GM12878 (cell line): ENCODE results near the gene CDYL. TPM values are rescaled to one million over a fixed set of nuclear protein-coding genes. Genes with fewer than 3 reads are reported as not detected.

Experiments
- ATAC-seq: fragments of 200-7000 bp; cut with Tn5 transposase; 3 replicates; pipeline ENCODE4 v1.9.1; 2020; ENCODE audit warnings: mild to moderate bottlenecking, moderate library complexity
- BruUV-seq: library from RNA; stranded (reverse); fragments of 400-500 nt; replicated peaks from 2 replicates; lab custom pipeline; 2021; lab: Mats Ljungman, UMichigan
- CTCF ChIA-PET: fragments of 300-600 bp; sonication (Branson Sonifier 250); formaldehyde crosslinking; extraction: SDS; loops from one replicate; lab custom pipeline; 2021; ENCODE audit warnings: inconsistent platforms; lab: Yijun Ruan, JAX
- POLR2A ChIA-PET: fragments of 350-600 bp; formaldehyde crosslinking; extraction: SDS; loops from one replicate; lab custom pipeline; 2021; ENCODE audit warnings: inconsistent platforms; lab: Charles Lee
- RAD21 ChIA-PET: fragments of 300-600 bp; sonication (Branson Sonifier 250); formaldehyde crosslinking; loops from one replicate; lab custom pipeline; 2023; ENCODE audit warnings: antibody characterized with exemption; ENCODE audit not compliant: unreplicated experiment; lab: Charles Lee
- SMC1A ChIA-PET: fragments of 300-600 bp; sonication (Branson Sonifier 250); formaldehyde crosslinking; loops from one replicate; lab custom pipeline; 2023; ENCODE audit not compliant: unreplicated experiment, uncharacterized antibody; lab: Charles Lee
- DNase-seq: peaks from one replicate; pipeline ENCODE4 v3.0.0-alpha.2; 2011; ENCODE audit warnings: low read depth, low spot score
- FAIRE-seq: peaks from 3 replicates; lab custom pipeline; 2011; peaks lifted over from hg19 to GRCh38; lab: Jason Lieb, UNC
- H2AFZ ChIP-seq: 2 replicates; pipeline ENCODE4 v1.6.0; 2011; ENCODE audit warnings: low read depth, low read length, control low read depth; ENCODE audit not compliant: control insufficient read depth
- H3K27ac ChIP-seq: 2 replicates; pipeline ENCODE4 v1.5.1; 2011; ENCODE audit warnings: control low read depth; ENCODE audit not compliant: control insufficient read depth, insufficient read depth
- H3K27me3 ChIP-seq, 2 experiments: replicated peaks in 1 of 2; 2 replicates each; pipeline versions ENCODE4 v1.6.0 to v1.6.1; 2011; ENCODE audit warnings: low read length in 1 of 2; ENCODE audit not compliant: control insufficient read depth in 2 of 2, insufficient read depth in 2 of 2
- H3K36me3 ChIP-seq, 2 experiments: 2 replicates each; pipeline ENCODE4 v1.5.1; 2011; ENCODE audit warnings: low read length in 1 of 2; ENCODE audit not compliant: control insufficient read depth in 2 of 2, insufficient read depth in 2 of 2
- H3K4me1 ChIP-seq: 2 replicates; pipeline ENCODE4 v1.6.1; 2011; ENCODE audit warnings: mild to moderate bottlenecking, low read length, moderate library complexity, mixed read lengths; ENCODE audit not compliant: control insufficient read depth, insufficient read depth
- H3K4me2 ChIP-seq: 2 replicates; pipeline ENCODE4 v1.6.0; 2011; ENCODE audit warnings: control low read depth; ENCODE audit not compliant: control insufficient read depth, insufficient read depth
- H3K4me3 ChIP-seq: fragments of 200-600 bp; sonication (generic); 2 replicates; pipeline ENCODE4 v1.5.1; 2016
- H3K79me2 ChIP-seq: 2 replicates; pipeline ENCODE4 v1.6.0; 2011; ENCODE audit warnings: low read length; ENCODE audit not compliant: control insufficient read depth, insufficient read depth
- H3K9ac ChIP-seq: 2 replicates; pipeline ENCODE4 v1.8.0; 2011; ENCODE audit warnings: low read length, control low read depth, mixed read lengths; ENCODE audit not compliant: control insufficient read depth, insufficient read depth
- H3K9me3 ChIP-seq: replicated peaks from 3 replicates; pipeline ENCODE4 v1.5.1; 2011; ENCODE audit warnings: mild to moderate bottlenecking, low read length; ENCODE audit not compliant: control insufficient read depth, insufficient read depth
- H4K20me1 ChIP-seq: 2 replicates; pipeline ENCODE4 v1.6.0; 2011; ENCODE audit not compliant: control insufficient read depth, insufficient read depth
- HDAC6 ChIP-seq: fragments of 200-600 bp; sonication (generic); IDR thresholded peaks from one replicate; pipeline ENCODE4 v1.8.0; 2017; ENCODE audit warnings: antibody characterized with exemption; ENCODE audit not compliant: unreplicated experiment
- HDGF ChIP-seq: fragments of 450-650 bp; IDR thresholded peaks from 2 replicates; pipeline ENCODE4 v1.6.1; 2016; ENCODE audit warnings: antibody characterized with exemption
- MEF2B ChIP-seq: fragments of 450-650 bp; IDR thresholded peaks from 2 replicates; pipeline ENCODE4 v1.6.1; 2018; ENCODE audit warnings: mild to moderate bottlenecking, moderate library complexity; ENCODE audit not compliant: partially characterized antibody, poor library complexity, severe bottlenecking
- NFYA ChIP-seq: IDR thresholded peaks from 2 replicates; pipeline ENCODE4 v1.6.1; 2011; ENCODE audit warnings: low read depth, mild to moderate bottlenecking, low read length, improper control_type of control experiment, borderline replicate concordance
- RUNX3 ChIP-seq: IDR thresholded peaks from 2 replicates; pipeline ENCODE4 v1.6.1; 2012; ENCODE audit warnings: low read length, inconsistent platforms
- SREBF1 ChIP-seq: IDR thresholded peaks from 2 replicates; pipeline ENCODE4 v1.6.1; 2012; ENCODE audit warnings: mild to moderate bottlenecking, low read length
- STAT1 ChIP-seq: fragments of 450-650 bp; conservative IDR thresholded peaks from 2 replicates; pipeline ENCODE4 v1.6.1; 2014; ENCODE audit warnings: antibody characterized with exemption, mild to moderate bottlenecking
- ZNF207 ChIP-seq: fragments of 450-650 bp; IDR thresholded peaks from 2 replicates; pipeline ENCODE4 v1.6.1; 2014; ENCODE audit warnings: antibody characterized with exemption, mild to moderate bottlenecking, borderline replicate concordance
- WGBS: methylation state at CpG from one replicate; pipeline ENCODE4 v1.1.6; 2016; ENCODE audit warnings: low lambda C conversion rate; ENCODE audit not compliant: insufficient replicate concordance, insufficient coverage; ENCODE audit errors: missing lambda C conversion rate; 5-methylcytosine and 5-hydroxymethylcytosine counted together
- in situ Hi-C: fragments of 300-500 bp; cut with MboI; formaldehyde crosslinking; loops from 9 replicates; pipeline ENCODE4 v1.14.3; 2018; ENCODE audit warnings: mixed read lengths
- intact Hi-C: fragments of 100-400 bp; cut with micrococcal nuclease; formaldehyde crosslinking; loops from one replicate; pipeline ENCODE4 v1.14.2; 2022; ENCODE audit not compliant: unreplicated experiment
- polyA plus RNA-seq, 11 experiments: library from polyadenylated mRNA; depleted of rRNA in 4 of 11; unstranded in 6 of 11; stranded (reverse) in 5 of 11; fragments of >200 nt; fragmentation: Nextera tagmentation in 4 of 11; fragmentation: Illumina TruSeq in 1 of 11; extraction: Ambion mirVana in 4 of 11; extraction: Trizol in 1 of 11; gene quantifications; 1 replicate in 1 of 11; 2 replicates in 10 of 11; pipeline versions ENCODE4 v1.2.1 to v1.2.3, GENCODE V29; 2011 to 2016; ENCODE audit warnings: inconsistent platforms in 2 of 11, missing spikeins in 2 of 11, low read depth in 1 of 11
- total RNA-seq, 4 experiments: library from RNA; depleted of rRNA in 3 of 4; stranded (reverse); fragments of >200 nt in 3 of 4; fragmentation: Illumina TruSeq in 1 of 4; extraction: Trizol in 1 of 4; gene quantifications; 2 replicates each; pipeline versions ENCODE4 v1.2.1 to v1.2.3, GENCODE V29; 2013 to 2021
- TF ChIP-seq, protein P1 (sequence below): IDR thresholded peaks from 2 replicates; pipeline ENCODE4 v1.6.1; 2011; ENCODE audit warnings: mild to moderate bottlenecking, low read depth, low read length, moderate library complexity; ENCODE audit not compliant: insufficient replicate concordance
- TF ChIP-seq, protein P2 (sequence below): fragments of 450-650 bp; IDR thresholded peaks from 2 replicates; pipeline ENCODE4 v1.6.1; 2017; ENCODE audit warnings: mild to moderate bottlenecking
- TF ChIP-seq, protein P3 (sequence below): fragments of 450-650 bp; formaldehyde crosslinking; IDR thresholded peaks from 2 replicates; pipeline ENCODE4 v1.5.0; 2022; ENCODE audit warnings: mild to moderate bottlenecking, missing genetic modification characterization
- TF ChIP-seq, protein P4 (sequence below): IDR thresholded peaks from 2 replicates; pipeline ENCODE4 v1.6.1; 2011; ENCODE audit warnings: borderline replicate concordance, low read depth, mild to moderate bottlenecking, moderate library complexity, low read length; ENCODE audit not compliant: insufficient read depth, poor library complexity, severe bottlenecking

Gene CDYL
- total and polyA plus RNA-seq, 10 of the 15 experiments (the other 5 are each of a cell fraction or from before 2014, with no cell fraction given), result 9.3 to 61.2 (median 28.5) TPM

- intact Hi-C loops, result no loop called here
Observed at GRCh38 chr6:4928426-4928825, 152.2 kb downstream of the CDYL start.

More at GRCh38 chr6:4928426-4928825, 152.2 kb downstream of the CDYL start:
- SMC1A ChIA-PET, result interaction anchor here (0.7 to 2.5 kb wide), 10 partner anchors 10 to 146 kb away, joined by 3 to 8 read pairs (median 4); no protein-coding TSS in a partner anchor
- no peak overlapping the region for H2AFZ ChIP-seq
- in situ Hi-C loops, result no loop called here
- no peak overlapping the region for H3K4me3 ChIP-seq
- H3K79me2 ChIP-seq, result peaks cover 12% of the 10 kb centered on the region
- H3K9ac ChIP-seq, result no peak overlapping the region
- no peaks in the 10 kb centered on the region for H3K27me3 ChIP-seq
- POLR2A ChIA-PET, result interaction anchor here (0.7 to 1.6 kb wide), 2 partner anchors 147 to 478 kb away, joined by 3 to 4 read pairs; no protein-coding TSS in a partner anchor
- CTCF ChIA-PET, result interaction anchor here (0.6 to 2.4 kb wide), 3 partner anchors 14 to 81 kb away, joined by 4 to 6 read pairs (median 5); no protein-coding TSS in a partner anchor
- RAD21 ChIA-PET, result interaction anchor here (0.6 to 2.4 kb wide), 4 partner anchors 11 to 126 kb away, joined by 3 to 6 read pairs (median 4); no protein-coding TSS in a partner anchor
- H4K20me1 ChIP-seq, result peaks cover 4% of the 10 kb centered on the region
- H3K9me3 ChIP-seq, result no peaks in the 10 kb centered on the region; the same call in 1 of the 3 replicates
- FAIRE-seq, result no peak
- no TSS peak for BruUV-seq
- TF ChIP-seq HDGF, result no peak
- no peak for TF ChIP-seq NFYA
- TF ChIP-seq, protein P1, sequence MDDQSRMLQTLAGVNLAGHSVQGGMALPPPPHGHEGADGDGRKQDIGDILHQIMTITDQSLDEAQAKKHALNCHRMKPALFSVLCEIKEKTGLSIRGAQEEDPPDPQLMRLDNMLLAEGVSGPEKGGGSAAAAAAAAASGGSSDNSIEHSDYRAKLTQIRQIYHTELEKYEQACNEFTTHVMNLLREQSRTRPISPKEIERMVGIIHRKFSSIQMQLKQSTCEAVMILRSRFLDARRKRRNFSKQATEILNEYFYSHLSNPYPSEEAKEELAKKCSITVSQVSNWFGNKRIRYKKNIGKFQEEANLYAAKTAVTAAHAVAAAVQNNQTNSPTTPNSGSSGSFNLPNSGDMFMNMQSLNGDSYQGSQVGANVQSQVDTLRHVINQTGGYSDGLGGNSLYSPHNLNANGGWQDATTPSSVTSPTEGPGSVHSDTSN, result peak; percentile 6
- no peak for TF ChIP-seq MEF2B
- TF ChIP-seq HDAC6, result no peak
- TF ChIP-seq, protein P2, sequence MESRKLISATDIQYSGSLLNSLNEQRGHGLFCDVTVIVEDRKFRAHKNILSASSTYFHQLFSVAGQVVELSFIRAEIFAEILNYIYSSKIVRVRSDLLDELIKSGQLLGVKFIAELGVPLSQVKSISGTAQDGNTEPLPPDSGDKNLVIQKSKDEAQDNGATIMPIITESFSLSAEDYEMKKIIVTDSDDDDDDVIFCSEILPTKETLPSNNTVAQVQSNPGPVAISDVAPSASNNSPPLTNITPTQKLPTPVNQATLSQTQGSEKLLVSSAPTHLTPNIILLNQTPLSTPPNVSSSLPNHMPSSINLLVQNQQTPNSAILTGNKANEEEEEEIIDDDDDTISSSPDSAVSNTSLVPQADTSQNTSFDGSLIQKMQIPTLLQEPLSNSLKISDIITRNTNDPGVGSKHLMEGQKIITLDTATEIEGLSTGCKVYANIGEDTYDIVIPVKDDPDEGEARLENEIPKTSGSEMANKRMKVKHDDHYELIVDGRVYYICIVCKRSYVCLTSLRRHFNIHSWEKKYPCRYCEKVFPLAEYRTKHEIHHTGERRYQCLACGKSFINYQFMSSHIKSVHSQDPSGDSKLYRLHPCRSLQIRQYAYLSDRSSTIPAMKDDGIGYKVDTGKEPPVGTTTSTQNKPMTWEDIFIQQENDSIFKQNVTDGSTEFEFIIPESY, result no peak
- peak; percentile 51 for TF ChIP-seq RUNX3
- no peak for TF ChIP-seq SREBF1
- TF ChIP-seq STAT1, result no peak
- no peak for TF ChIP-seq ZNF207
- TF ChIP-seq, protein P3, sequence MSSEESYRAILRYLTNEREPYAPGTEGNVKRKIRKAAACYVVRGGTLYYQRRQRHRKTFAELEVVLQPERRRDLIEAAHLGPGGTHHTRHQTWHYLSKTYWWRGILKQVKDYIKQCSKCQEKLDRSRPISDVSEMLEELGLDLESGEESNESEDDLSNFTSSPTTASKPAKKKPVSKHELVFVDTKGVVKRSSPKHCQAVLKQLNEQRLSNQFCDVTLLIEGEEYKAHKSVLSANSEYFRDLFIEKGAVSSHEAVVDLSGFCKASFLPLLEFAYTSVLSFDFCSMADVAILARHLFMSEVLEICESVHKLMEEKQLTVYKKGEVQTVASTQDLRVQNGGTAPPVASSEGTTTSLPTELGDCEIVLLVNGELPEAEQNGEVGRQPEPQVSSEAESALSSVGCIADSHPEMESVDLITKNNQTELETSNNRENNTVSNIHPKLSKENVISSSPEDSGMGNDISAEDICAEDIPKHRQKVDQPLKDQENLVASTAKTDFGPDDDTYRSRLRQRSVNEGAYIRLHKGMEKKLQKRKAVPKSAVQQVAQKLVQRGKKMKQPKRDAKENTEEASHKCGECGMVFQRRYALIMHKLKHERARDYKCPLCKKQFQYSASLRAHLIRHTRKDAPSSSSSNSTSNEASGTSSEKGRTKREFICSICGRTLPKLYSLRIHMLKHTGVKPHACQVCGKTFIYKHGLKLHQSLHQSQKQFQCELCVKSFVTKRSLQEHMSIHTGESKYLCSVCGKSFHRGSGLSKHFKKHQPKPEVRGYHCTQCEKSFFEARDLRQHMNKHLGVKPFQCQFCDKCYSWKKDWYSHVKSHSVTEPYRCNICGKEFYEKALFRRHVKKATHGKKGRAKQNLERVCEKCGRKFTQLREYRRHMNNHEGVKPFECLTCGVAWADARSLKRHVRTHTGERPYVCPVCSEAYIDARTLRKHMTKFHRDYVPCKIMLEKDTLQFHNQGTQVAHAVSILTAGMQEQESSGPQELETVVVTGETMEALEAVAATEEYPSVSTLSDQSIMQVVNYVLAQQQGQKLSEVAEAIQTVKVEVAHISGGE (CRISPR knock-in tag), result no peak
- TF ChIP-seq, protein P4, sequence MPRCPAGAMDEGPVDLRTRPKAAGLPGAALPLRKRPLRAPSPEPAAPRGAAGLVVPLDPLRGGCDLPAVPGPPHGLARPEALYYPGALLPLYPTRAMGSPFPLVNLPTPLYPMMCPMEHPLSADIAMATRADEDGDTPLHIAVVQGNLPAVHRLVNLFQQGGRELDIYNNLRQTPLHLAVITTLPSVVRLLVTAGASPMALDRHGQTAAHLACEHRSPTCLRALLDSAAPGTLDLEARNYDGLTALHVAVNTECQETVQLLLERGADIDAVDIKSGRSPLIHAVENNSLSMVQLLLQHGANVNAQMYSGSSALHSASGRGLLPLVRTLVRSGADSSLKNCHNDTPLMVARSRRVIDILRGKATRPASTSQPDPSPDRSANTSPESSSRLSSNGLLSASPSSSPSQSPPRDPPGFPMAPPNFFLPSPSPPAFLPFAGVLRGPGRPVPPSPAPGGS, result peak; percentile 44
- H3K4me1 ChIP-seq, result no peaks in the 10 kb centered on the region
- 92% methylated on average over 3 of the region's 3 CpGs for WGBS
- DNase-seq, result no peak
- no peak; the same call in 2 of the 3 replicates for ATAC-seq
- H3K4me2 ChIP-seq, result no peak overlapping the region
- no peak overlapping the region for H3K27ac ChIP-seq
- peaks cover 0 to 4% of the 10 kb centered on the region in 2 experiments for H3K36me3 ChIP-seq
